Pons (tissue), 1 donor: ENCODE measurements around the gene ZNF280D.

Source experiments
- DNase-seq: peaks from one replicate; pipeline ENCODE4 v3.0.0-alpha.2; 2016; ENCODE audit warnings: low spot score

Gene ZNF280D

DNA sequence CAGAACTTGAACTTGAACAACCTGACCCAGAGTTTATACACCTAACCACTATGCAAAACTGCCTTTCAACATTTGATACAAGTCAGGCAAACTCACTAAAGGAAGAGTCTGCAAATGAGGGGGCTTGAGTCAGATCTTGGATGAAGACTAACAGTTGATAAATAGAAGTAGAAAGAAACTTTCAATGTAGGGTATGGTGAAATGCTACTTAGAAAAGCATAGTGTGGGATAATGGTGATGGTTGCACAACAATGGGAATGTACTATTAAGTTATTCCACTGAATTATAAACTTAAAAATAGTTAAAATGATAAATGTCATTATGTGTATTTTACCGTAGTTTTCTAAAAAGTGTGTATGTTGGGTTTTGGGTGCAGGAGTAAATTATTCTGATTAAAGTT is 19.7 kb upstream of the ZNF280D start:
- no peak for DNase-seq

GRCh38 chr15:56749982-56750381 is 16.7 kb upstream of the ZNF280D start:
- DNase-seq, result no peak

DNA sequence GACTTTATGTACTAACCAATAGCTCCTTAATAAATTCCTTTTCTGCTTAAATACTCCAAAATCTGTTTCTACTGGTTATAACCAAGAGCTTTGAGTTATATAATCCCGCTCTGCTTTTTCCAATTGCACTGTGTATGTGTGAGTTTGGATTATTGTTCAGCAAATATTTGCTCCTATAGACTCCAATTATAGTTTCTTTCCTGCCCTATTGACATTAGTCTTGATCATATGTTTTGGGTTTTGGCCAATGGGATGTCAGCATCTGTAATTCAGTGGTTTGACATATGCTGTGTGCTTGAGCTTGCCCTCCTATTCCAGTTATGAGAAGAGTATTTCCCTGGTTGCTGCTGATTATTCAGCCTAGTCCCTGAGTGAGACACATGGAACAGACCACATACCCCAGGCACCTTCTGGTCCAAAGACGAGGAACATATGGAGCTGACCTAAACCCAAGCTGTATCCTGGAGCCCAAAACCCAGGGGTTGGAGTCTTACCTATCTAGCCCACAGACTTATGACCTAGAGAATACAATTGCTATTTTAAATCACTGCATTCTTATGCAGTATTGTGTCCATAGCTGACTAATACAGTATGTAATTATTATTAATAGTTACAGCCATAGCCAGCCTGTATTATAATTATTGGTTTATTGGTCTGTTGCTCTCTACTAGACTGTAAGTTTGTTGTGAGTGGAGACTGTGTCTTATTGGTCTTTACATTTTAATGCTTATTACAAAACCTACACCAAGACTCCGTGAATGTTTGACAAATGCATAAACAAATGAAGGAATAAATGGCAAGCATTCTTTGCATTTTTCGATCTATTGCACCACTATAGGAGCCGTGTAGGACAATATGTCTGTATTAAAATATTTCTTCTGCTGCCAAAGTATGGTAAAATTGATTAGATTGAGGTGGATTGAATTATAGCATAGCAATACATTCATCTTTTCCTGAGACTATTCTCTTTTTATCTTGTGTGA is 11.7 kb upstream of the ZNF280D start:
- DNase-seq, result no peak

DNA sequence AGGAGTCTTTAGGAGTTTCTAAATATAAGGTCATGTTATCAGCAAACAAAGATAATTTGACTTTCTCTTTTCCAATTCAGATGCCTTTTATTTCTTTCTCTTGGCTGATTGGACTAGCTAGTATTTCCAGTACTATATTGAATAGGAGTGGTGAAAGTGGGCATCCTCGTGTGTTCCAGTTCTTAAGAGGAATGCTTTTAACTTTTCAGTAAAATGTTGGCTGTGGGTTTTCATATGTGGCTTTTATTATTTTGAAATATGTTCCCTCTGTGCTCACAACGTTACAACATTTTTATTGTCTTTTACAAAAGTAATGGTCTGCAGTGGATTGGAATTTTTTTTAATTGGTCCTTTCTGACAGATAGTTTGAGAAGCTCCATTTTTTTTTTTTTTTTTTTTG is 8.2 kb upstream of the ZNF280D start:
- DNase-seq, result no peak

DNA sequence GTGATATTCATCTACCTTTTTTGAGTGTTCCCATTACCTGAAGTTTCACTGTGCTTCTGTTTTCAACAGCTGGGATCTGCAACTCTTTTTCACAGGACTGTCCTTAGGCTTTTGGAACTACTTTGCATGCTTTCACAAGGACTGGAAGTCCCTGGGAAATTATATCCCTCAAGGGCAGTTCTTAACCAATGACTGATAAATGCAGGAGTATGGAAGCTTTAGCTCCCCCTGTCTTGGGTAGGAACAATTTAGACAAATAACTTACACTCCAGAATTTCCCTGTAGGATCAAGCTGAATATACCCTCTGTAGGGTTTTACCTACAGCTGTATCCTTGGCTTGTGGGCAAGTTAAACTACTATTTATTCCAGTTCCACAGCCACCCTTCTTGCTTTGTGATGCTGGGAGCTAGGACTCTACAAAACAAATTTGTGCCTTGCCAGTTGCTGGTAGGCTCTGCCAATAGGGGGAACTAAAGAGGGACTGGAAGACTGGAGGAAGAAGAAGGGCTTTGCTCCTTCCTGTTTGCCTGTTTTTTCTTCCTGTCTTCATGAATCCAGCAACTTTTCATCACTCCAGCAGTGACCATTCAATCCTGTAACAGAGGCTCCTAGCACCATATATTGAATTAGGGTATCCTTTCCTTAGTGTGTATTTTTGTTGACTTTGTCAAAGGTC is 6.8 kb upstream of the ZNF280D start:
- no peak for DNase-seq

- no peak for DNase-seq
Observed at GRCh38 chr15:56739474-56739873, 6.2 kb upstream of the ZNF280D start.

DNA sequence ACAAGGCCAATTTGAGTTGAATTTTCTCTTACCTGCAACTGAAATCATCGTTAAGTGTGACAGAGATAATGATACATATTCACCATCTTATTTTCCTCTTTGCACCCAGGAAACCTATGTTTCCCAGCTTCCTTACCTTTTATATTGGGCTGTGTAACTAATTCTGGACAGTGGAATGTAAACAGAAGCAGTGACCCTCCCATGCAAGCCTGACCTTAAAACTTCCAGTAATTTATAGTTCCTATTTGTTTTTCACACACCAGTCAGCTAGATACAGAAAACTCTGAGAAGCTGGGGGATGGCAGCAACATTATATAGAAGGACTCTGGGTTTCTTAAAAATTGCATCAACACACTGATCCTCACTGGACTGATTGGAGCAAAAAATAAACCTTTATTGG is 4.5 kb upstream of the ZNF280D start:
- no peak for DNase-seq

- no peak for DNase-seq
Observed at GRCh38 chr15:56736881-56737707, 3.8 kb upstream of the ZNF280D start.

DNA sequence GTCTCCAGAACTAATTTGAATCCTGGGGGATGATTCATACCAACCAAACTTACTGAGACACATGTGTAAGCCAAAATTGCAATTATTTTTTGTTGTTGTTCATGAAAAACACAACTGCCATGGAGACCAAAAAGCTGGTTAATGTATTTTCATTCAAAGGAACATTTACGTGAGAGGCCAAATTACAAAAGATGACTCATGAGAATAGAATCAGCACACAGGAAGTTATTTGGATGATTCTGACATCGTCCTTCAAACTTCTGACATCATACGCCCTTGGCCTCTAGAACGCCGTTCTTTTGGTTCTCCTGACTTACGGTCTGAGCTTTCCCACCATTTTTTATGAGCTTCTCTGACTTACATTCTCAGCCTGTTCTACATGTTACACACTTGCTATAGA is 3.0 kb upstream of the ZNF280D start:
- DNase-seq, result no peak

DNA sequence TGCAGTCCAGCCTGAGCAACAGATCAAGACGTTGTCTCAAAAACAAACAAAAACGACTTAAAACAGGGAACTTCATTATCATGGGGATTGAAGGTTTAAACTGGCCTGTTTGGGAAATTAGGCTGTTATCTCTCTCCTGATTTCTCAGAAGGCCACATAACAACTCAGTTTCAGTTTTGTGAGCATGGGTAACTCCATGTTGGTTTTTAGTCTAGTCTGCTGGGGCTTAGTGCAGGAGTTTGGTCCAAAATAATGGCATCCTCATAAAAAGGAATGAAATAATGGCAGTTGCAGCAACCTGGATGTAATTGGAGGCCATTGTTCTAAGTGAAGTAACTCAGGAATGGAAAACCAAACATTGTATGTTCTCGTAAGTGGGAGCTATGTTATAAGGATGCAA is 2.3 kb upstream of the ZNF280D start:
- DNase-seq, result no peak

DNA sequence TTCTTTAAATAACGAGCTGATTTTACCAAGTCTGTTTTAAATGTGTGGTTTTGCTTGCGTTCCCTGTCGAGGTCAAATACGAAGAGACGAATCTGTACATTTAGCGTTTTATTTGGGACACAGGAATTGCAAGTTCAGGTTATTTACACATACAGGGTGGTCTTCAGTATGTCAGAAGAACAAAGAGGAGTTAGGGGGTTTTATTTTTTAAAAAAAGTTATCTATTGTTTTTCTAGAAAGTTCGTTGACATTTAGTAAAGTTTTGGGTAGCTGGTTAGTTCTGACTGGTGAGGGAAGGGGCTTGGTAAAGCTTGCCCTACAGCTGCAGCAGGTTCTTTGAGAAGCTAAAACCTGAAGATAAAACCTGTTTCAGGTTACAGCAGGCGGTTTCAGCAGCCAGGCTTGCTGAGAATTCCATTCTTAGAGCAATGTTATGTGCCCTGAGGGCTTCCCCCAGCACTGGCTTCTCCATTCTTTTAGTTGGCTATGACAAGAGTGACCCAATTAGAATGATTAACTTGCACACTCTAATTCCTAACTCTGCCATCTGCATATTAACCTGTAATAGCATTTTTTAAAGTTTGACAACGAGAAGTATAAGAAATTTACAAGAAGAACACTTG is 815 bp upstream of the ZNF280D start:
- no peak for DNase-seq

GRCh38 chr15:56732886-56733135 is 498 bp downstream of the ZNF280D start:
- DNase-seq, result peak; percentile 61

GRCh38 chr15:56732135-56732885 is 999 bp downstream of the ZNF280D start:
- no peak for DNase-seq

- no peak for DNase-seq
Observed at GRCh38 chr15:56731548-56731947, 1.8 kb downstream of the ZNF280D start.

GRCh38 chr15:56729561-56729960 is 3.7 kb downstream of the ZNF280D start:
- no peak for DNase-seq

- DNase-seq, result no peak
Observed at GRCh38 chr15:56725386-56725785, 7.9 kb downstream of the ZNF280D start.

DNA sequence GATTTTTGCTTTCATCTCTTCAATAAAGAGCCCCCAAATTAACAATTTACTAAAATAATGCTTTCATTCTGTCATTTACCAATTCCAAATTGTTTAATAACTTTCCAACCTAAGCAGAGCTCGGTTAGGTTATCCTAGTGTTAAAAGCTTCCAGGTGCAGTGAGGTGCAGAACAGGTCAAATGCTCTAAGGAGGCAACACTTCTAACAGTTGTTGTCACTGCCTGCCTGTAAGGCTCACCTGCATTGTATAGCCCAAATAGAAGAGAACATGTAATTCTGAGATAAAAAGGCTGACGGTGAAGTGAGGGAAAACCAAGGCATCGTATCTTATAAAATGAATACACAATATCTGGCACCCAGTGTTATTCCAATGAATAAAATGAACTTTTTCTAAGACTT is 9.1 kb downstream of the ZNF280D start:
- no peak for DNase-seq

- DNase-seq, result no peak
Observed at GRCh38 chr15:56723787-56724186, 9.5 kb downstream of the ZNF280D start.

- no peak for DNase-seq
Observed at GRCh38 chr15:56719774-56720555, 13.3 kb downstream of the ZNF280D start.

GRCh38 chr15:56719021-56719612 is 14.2 kb downstream of the ZNF280D start:
- no peak for DNase-seq
